GM19025 (cell line): Measurements from ENCODE around the gene HOMER1.
"Not testable (repeated sequence)": the region's sequence is repeated elsewhere in the genome, so short reads cannot be mapped to it uniquely, and the experiment has no call there.

Source experiments
- ATAC-seq: cut with Tn5 transposase; IDR thresholded peaks from one replicate; pipeline ENCODE4 v1.9.1; 2021; ENCODE audit warnings: mild to moderate bottlenecking, low read depth, moderate library complexity; ENCODE audit not compliant: unreplicated experiment

The HOMER1 gene

GRCh38 chr5:79436224-79436623 is 77.7 kb downstream of the HOMER1 start:
- ATAC-seq, result no peak

GRCh38 chr5:79430196-79430595 is 83.7 kb downstream of the HOMER1 start:
- no peak for ATAC-seq

- ATAC-seq, result no peak
Measured at GRCh38 chr5:79423296-79423695, 90.6 kb downstream of the HOMER1 start.

GRCh38 chr5:79420248-79420647 is 93.7 kb downstream of the HOMER1 start:
- no peak for ATAC-seq

GRCh38 chr5:79418276-79418675 is 95.7 kb downstream of the HOMER1 start:
- ATAC-seq, result no peak

GRCh38 chr5:79417495-79417894 is 96.4 kb downstream of the HOMER1 start:
- no peak for ATAC-seq

GRCh38 chr5:79416499-79416898 is 97.4 kb downstream of the HOMER1 start:
- ATAC-seq, result peak; percentile 84

GRCh38 chr5:79413112-79413511 is 100.8 kb downstream of the HOMER1 start:
- no peak for ATAC-seq

- no peak for ATAC-seq
Measured at GRCh38 chr5:79408028-79408427, 105.9 kb downstream of the HOMER1 start.

GRCh38 chr5:79407591-79407990 is 106.3 kb downstream of the HOMER1 start:
- no peak for ATAC-seq

GRCh38 chr5:79401216-79401615 is 112.7 kb downstream of the HOMER1 start:
- no peak for ATAC-seq

GRCh38 chr5:79399046-79399445 is 114.9 kb downstream of the HOMER1 start:
- no peak for ATAC-seq

GRCh38 chr5:79397080-79397479 is 116.9 kb downstream of the HOMER1 start:
- no peak for ATAC-seq

- no peak for ATAC-seq
Measured at GRCh38 chr5:79396265-79396664, 117.7 kb downstream of the HOMER1 start.

GRCh38 chr5:79395296-79395695 is 118.6 kb downstream of the HOMER1 start:
- ATAC-seq, result no peak

GRCh38 chr5:79392776-79393175 is 121.2 kb downstream of the HOMER1 start:
- no peak for ATAC-seq

GRCh38 chr5:79386679-79387078 is 127.3 kb downstream of the HOMER1 start:
- ATAC-seq, result no peak

- ATAC-seq, result not testable (repeated sequence)
Measured at GRCh38 chr5:79385126-79385525, 128.8 kb downstream of the HOMER1 start.

GRCh38 chr5:79378510-79379186 is 135.3 kb downstream of the HOMER1 start:
- no peak for ATAC-seq

- ATAC-seq, result no peak
Measured at GRCh38 chr5:79357398-79357797, 156.5 kb downstream of the HOMER1 start.

- ATAC-seq, result no peak
Measured at GRCh38 chr5:79349881-79350280, 164.1 kb downstream of the HOMER1 start.

GRCh38 chr5:79349047-79349446 is 164.9 kb downstream of the HOMER1 start:
- no peak for ATAC-seq

GRCh38 chr5:79346420-79346824 is 167.5 kb downstream of the HOMER1 start:
- ATAC-seq, result no peak
